Esophagus squamous epithelium (tissue), 4 donors: ENCODE results near the gene ZNF678.

Experiments used
- POLR2A ChIP-seq, 4 donors: fragments of 450-650 bp; IDR thresholded peaks; one replicate each; pipeline ENCODE4 v1.6.1; 2017; ENCODE audit warnings: antibody characterized with exemption in 4 of 4, mild to moderate bottlenecking in 4 of 4, moderate library complexity in 3 of 4
- TF ChIP-seq, protein P1 (sequence below), 6 experiments: fragments of 450-650 bp in 4 of 6; fragments of 200-600 bp in 2 of 6; sonication (generic) in 2 of 6; IDR thresholded peaks; one replicate each; pipeline ENCODE4 v1.5.1; 2016 to 2019; ENCODE audit warnings: antibody characterized with exemption in 6 of 6, mild to moderate bottlenecking in 4 of 6, moderate library complexity in 4 of 6

DNA sequence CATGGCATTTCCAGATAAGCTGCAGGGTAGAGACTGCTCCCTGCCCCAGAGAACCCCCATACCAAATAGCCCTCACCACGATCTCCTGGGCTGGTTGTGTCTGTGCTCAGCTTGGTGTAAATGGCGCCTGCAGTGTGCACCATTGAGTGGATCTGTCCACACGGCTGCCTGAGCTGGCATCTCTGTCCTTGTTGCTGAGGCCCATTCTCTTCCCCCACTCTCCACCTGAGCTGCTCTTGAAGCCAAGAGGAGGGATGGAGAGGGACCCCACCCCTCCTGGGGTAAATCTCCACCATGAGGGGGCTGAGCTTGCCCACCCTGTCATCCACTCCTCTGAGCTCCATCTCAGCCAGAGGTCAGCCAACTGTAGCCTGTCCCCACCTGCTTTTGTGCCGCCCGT is 18.0 kb upstream of the ZNF678 start:
- TF ChIP-seq, protein P1, sequence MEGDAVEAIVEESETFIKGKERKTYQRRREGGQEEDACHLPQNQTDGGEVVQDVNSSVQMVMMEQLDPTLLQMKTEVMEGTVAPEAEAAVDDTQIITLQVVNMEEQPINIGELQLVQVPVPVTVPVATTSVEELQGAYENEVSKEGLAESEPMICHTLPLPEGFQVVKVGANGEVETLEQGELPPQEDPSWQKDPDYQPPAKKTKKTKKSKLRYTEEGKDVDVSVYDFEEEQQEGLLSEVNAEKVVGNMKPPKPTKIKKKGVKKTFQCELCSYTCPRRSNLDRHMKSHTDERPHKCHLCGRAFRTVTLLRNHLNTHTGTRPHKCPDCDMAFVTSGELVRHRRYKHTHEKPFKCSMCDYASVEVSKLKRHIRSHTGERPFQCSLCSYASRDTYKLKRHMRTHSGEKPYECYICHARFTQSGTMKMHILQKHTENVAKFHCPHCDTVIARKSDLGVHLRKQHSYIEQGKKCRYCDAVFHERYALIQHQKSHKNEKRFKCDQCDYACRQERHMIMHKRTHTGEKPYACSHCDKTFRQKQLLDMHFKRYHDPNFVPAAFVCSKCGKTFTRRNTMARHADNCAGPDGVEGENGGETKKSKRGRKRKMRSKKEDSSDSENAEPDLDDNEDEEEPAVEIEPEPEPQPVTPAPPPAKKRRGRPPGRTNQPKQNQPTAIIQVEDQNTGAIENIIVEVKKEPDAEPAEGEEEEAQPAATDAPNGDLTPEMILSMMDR (IDR thresholded peaks at IDR 0.05): no peak
- no peak for TF ChIP-seq POLR2A (IDR thresholded peaks at IDR 0.05)
